ENCODE results near the gene EIPR1.

Gene EIPR1

DNA sequence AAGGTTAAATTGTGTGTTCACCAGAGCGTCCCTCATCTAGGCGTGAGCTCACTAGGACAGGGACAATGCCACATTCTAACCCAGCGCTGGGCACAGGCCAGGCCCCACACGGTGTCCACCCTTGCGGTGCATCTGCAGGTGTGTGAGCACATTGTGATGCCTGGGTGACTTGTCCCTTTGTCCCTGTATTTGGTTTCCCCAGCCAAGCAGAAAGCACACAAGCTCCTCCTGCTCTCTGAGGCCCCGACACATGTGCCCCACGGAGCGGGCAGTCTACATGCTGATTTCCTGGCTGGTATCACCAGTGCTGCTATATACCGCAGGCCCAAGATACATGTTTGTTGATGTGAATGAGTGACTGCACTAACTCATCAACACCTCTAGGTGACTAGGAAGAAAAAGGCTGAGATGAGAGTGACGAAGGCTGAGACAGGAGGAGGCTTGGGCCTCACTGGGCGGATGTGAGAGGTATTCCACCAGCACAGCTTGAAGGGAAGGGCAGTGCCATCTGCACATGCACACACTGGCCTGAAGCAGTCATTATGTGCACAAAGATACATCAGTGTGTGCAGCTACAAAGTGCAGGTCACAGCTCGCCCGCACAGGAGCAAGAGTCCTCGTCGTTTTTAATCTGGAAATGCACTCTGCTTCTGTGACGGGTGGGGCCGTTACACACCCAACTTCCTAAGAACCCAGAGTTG, 205.9 kb downstream of the EIPR1 start:
- DNase-seq = no peak

GRCh38 chr2:3170792-3171455, 206.7 kb downstream of the EIPR1 start:
- DNase-seq = no peak

GRCh38 chr2:3169106-3169870, 208.3 kb downstream of the EIPR1 start:
- no peak for DNase-seq

GRCh38 chr2:3168230-3168891, 209.3 kb downstream of the EIPR1 start:
- no peak for DNase-seq

- DNase-seq = no peak
Observed at GRCh38 chr2:3163401-3163800, 214.2 kb downstream of the EIPR1 start.

- no peak for DNase-seq
Observed at GRCh38 chr2:3162442-3163077, 215.1 kb downstream of the EIPR1 start.

DNA sequence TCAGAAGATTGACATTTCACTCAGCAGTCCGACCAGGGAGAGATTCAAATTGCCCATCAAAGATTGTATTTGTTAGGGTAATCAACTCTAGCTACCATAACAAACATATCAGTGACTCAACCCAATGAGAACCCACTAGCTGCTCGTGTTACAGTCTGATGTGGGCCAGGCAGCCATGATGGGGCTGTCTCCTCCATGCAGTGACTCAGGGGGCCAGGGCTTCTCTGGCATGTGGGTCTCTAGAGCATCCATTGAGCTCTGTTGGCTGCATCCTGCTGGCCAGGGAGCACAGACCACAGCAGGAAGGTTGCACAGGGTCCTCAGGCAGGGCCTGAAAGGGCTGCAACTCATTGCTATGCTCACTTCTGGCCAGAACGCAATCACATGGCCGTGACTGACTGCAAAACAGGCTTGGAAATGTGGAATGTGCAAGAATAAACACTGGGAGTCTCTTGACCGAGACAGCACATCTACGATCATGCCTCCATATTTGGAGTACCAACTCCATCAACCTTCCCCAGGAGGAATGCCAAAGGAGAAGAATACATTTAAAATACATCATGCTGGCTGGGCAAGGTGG, 216.8 kb downstream of the EIPR1 start:
- no peak for DNase-seq

DNA sequence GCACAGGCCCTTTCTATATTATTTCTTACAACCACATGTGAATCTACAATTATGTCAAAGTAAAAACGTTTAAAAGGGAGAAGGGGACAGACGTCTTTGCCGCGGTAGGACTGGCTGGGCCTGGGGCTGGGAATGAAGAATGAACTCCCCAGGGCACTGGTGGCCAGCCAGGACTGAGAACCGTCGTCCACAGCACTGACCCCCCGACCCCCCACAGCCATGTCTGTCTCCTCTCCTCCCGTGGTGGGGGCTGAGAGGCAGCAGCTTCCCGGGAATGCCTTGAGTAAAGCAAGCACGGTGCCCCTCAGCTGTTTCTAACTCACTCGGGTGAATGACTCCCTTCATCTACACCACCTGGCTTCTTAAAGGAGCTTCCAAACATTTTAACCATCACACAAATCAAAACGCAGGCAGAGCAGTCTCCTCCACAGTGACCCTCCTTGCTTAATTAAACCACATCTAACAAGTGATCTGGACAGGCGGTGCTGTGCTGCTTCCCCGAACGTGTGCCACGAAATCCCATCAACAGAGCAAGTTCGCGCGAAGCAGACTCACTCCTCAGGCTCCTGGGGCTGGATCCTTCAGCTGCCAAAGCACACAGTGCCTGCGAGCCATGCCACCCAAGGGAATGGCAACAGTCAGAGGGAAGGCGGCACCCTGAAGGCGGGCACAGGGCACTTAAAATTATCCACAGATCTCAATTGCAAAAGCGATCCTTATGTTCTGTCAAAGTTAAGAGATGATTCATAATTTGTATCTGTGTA, 217.7 kb downstream of the EIPR1 start:
- no peak for DNase-seq

DNA sequence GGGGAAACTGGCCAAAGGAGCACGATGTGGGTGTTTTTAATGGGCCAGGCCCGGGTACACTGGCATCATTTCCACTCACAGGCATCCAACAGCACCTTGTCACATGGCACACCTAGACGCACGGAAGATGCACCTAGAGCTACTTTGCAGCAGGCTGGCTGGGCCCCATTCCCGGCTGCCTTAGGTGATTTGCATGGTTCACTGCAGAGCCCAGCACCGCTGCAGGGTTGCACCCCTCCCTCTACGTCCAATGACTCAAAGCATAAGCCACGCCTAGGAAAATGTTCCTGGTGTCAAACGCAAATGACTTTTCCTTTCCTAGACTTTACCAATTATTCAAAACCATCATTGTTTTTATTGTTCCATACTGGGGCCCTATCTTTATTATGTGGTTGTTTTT, 222.9 kb downstream of the EIPR1 start:
- no peak for DNase-seq

GRCh38 chr2:3154146-3154545, 223.5 kb downstream of the EIPR1 start:
- DNase-seq = no peak

DNA sequence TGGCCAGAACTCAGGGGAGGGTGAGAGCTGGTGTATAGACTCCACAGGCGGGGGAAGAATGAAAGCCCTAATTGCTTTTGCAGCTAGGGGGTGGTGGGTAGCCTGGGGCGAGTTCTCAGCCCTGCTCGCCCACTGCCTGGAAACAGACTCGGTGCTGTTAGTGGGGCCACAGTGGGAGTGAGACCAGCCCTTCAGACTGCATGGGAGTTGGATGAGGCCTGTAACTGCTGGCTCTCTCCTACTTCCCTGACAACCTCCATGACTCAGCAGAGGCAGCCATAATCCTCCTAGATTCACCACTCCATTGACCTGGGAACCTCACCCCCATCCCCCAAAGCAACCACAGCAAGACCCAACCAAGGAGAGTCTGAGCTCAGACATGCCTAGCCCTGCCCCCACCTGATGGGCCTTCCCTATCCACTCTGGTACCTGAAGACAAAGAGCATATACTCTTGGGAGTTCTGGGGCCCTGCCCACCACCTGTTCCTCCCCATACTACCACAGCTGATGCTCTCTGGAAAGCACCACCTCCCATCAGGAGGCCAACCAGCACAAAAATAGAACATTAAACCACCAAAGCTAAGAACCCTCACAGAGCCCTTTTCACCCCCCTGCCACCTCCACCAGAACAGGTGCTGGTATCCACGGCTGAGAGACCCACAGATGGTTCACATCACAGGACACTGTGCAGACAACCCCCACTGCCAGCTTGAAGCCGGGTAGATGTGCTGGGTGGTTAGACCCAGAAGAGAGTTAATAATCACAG, 226.3 kb downstream of the EIPR1 start:
- DNase-seq = no peak

DNA sequence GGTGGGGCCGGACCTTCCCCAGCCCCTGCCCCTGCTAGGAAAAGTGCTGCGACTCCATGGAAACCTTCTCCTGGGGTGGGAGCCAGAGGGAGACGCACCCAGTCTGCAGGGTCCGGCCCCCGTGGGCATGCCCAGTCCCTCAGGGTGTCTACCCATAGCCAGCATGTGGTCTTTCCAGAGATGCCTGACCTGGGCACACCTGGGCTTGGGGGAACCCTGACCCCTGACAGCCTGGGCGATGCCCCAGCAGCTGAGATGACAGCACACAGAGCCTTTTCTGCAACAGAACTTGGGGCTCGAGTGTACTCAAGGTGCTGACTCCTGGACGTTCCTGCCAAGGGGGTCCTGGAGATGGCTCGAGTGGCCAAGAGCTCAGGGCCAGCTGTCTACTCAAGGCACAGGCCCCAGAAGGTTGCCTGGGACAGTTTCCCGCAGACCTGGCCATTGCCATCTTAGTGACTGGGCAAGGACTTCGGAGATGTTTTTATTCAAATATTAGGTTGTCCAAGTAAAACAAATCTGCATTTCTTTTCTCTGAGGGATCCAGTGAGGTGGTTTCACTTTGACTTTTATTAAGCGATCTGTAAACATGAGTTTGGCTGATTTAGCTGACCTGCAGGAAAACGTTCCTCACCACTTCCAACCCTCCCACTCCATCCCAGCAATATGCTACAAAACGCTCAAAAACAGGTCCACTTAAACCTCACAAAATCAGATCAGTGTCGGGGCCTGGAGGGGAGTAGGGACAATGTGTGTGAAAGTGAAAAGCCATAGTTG, 228.0 kb downstream of the EIPR1 start:
- DNase-seq = no peak

DNA sequence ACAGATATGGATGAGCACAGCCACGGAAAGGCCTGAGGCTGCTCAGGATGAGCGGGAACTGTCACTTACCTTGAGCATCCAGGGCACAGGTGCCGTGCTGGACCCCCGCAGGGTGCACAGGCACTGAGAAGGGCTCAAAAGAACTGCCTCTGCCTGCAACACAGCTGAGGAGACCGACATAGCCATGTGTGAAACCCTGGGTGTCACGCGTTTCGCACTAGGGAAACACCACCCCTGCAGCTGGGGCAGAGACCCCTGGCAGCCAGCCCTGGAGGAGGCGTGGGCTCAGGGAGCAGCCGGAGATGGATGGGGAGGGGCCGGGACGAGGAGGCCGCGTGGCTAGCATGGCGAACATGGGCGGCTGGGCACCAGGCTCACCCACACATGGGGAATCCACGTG, 228.9 kb downstream of the EIPR1 start:
- no peak for DNase-seq

DNA sequence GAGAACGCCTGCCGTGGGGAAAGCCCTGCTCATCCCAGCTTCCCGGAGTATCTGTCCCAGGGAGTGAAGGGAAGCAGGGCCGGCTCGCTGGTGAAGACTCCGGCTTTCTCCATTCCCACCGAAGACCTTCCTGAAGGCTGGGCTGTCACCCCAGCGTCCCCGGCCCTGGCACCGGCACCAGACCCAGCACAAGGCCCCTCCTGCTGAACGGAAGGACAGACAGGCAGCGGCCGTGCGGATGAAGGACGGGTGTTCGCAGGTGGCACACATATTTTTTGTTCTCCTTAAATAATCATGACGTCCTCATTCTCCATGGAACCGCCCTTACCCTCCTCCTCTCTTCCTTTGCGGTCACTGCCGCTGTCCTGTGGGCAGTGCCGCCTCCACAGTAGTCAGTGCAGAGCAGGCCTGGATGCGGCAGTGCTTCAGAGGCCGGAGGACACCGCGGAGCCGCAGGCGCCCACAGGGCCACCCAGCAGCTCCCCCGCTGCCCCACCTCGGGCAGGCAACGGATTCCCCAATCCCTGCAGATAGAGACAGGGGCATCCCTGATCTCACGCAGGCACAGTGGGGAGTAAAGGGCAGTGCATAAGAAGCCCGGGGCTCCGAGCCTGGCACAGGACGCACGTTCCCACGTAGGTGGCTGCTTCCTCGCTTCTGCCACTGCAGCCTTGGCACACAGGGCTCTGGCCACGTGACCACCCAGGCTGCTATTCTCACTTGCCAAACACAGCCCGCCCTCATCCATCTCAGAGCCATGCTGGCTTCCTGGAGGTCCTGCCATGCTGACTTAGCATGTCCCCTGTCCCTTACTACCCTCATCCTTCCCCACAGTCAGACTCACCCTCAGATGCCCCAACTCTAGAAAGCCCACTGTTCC, 229.7 kb downstream of the EIPR1 start:
- no peak for DNase-seq

GRCh38 chr2:3146772-3147650, 230.6 kb downstream of the EIPR1 start:
- DNase-seq = no peak

DNA sequence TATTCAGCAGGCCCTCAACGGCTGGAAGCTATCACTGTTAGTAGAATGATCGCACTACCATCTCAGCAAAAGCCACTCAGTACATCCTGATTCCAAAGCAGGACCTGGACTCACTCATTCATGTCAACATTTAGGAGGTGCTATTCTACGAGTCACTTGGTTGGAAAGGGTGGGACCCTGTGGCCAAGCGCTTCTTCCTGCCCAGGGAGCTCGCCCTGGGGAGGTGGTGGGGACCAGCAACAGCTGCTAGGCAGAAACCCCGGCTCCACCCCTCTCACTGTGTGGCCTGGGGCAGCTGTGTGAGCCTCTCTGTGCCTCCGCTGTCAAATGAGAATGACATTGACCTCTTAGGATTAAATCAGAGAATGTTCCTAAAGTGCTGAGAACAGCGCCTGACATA, 231.4 kb downstream of the EIPR1 start:
- no peak for DNase-seq

DNA sequence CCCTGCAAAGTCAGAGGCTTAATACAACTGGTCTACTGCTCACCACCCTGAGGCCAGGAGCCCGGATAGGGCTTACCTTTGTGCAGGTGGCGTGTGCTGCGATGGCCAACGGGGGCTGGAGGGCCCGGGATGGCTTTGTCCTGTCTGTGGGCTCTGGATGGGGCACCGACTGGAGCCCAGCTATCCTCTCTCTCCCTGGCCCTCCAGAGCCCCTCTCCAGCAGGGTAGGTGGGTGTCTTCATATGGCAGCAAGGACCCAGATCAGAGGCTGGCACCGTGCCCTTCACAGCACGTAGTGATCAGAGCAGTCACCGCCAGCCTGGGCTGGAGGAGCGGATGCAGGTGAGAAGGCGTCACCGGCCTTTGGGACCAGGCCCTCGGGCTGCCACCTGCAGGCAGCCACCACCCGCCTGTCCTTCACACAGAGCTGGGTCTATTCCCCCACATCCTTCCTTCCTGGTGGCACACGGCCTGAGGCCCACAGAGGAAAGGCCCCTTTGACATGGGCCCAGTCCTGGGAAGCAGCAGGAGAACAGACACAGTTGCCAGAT, 232.1 kb downstream of the EIPR1 start:
- no peak for DNase-seq

- no peak for DNase-seq
Observed at GRCh38 chr2:3144856-3145255, 232.8 kb downstream of the EIPR1 start.
